Measurements from ENCODE around the gene TMEM138.

The TMEM138 gene

GRCh38 chr11:61342207-61342803, 19.9 kb upstream of the TMEM138 start:
- no peak for DNase-seq

GRCh38 chr11:61343792-61344745, 18.1 kb upstream of the TMEM138 start:
- no peak for DNase-seq

GRCh38 chr11:61345170-61345610, 17.0 kb upstream of the TMEM138 start:
- DNase-seq = no peak

GRCh38 chr11:61345954-61346843, 16.0 kb upstream of the TMEM138 start:
- no peak for DNase-seq

- DNase-seq = no peak
These were observed 14.2 kb upstream of the TMEM138 start for GRCh38 chr11:61347916-61348461.

GRCh38 chr11:61349189-61349751, 12.9 kb upstream of the TMEM138 start:
- DNase-seq = no peak

- no peak for DNase-seq
These were observed 12.3 kb upstream of the TMEM138 start for GRCh38 chr11:61349916-61350315.

- no peak for DNase-seq
These were observed 11.8 kb upstream of the TMEM138 start for GRCh38 chr11:61350336-61350735.

- no peak for DNase-seq
These were observed 11.4 kb upstream of the TMEM138 start for GRCh38 chr11:61350803-61351202.

GRCh38 chr11:61352038-61352437, 10.1 kb upstream of the TMEM138 start:
- no peak for DNase-seq

GRCh38 chr11:61353131-61354067, 8.8 kb upstream of the TMEM138 start:
- DNase-seq = no peak

- no peak for DNase-seq
These were observed 8.0 kb upstream of the TMEM138 start for GRCh38 chr11:61354208-61354607.

GRCh38 chr11:61356706-61357105, 5.5 kb upstream of the TMEM138 start:
- no peak for DNase-seq

GRCh38 chr11:61357233-61357893, 4.8 kb upstream of the TMEM138 start:
- no peak for DNase-seq

GRCh38 chr11:61357894-61358239, 4.3 kb upstream of the TMEM138 start:
- DNase-seq = no peak

- DNase-seq = no peak
These were observed 3.6 kb upstream of the TMEM138 start for GRCh38 chr11:61358566-61358965.

GRCh38 chr11:61359516-61359915, 2.7 kb upstream of the TMEM138 start:
- no peak for DNase-seq

- DNase-seq = no peak
These were observed 885 bp upstream of the TMEM138 start for GRCh38 chr11:61361237-61361740.

GRCh38 chr11:61362542-61362875, 335 bp downstream of the TMEM138 start:
- peak; percentile 19 to 51 for DNase-seq

- DNase-seq = no peak
These were observed 2.0 kb downstream of the TMEM138 start for GRCh38 chr11:61364012-61364675.

All from SHP77 (cell line).